Inferior parietal cortex (tissue), 1 donor: ENCODE data around the gene KRT26.
"Not testable (repeated sequence)": the region's sequence is repeated elsewhere in the genome, so short reads cannot be mapped to it uniquely, and the experiment has no call there.

Source experiments
- DNase-seq: peaks from one replicate; pipeline ENCODE4 v3.0.0-alpha.2; 2016; ENCODE audit errors: extremely low spot score

The KRT26 gene

DNA sequence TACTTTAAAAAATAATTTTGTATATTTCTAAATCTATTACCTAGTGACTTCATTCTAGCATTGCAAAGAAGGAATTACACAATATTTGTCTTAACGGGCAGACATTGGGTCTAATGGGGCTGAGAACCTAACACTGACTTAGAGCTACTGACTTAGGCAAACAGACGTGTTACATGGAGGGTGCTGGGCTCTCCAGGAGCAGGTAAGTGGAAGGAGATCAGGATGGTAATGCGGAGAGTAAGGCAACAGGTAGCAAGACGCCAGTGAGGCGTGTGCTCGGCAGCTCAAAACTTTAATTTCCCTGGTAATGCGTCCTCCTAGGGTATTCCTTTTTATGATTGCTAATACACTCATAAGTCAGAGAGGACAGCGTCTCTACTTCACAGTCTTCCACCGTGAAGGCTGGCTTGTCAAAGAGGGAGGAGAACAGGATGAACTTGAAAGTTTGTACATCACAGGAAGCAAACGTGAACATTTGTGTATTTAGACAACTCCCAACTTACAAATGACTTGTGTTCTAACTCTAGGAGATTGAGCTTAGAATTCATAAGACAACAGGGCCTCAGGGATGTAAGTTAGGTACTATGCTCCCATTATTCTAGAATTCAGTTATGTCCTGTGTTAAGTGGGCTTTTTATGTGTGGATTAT is 23.1 kb upstream of the KRT26 start:
- no peak for DNase-seq

DNA sequence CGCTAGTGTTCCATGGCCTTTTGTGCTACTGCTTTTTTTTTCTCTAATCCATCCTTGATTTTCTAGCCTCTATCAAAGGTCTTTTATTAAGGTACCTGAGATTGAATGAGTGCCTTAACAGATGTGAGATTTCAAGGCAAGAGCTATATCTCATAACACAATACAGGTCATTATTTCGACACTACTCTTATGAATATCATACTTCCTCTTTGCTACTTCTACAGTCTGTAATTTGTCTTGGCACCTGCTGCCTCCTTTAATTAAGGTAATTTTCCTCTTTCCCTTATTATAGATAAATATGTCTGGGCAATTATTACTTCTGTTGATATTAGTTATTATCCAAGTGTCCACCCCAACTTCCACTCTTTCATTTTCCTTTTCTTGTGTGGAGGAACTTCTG is 22.5 kb upstream of the KRT26 start:
- no peak for DNase-seq

DNA sequence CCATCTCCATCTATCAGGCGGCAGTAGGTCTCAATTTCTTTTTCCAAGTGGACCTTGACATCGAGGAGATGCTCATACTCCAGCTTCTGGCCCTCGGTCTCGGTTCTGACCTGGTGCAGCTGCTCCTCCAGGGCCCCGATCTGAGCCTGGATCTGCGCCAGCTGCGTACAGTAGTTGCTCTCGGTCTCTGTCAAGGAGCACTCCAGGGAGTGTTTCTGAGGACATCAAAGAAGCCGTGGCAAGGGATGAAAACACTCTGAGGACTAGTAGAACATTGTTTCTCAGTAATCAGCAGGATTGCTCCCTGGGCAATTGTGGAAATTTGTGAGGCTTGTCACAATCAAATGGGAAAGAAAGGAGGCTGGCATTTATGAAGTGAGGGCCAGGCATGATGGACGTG is 21.8 kb upstream of the KRT26 start:
- no peak for DNase-seq

DNA sequence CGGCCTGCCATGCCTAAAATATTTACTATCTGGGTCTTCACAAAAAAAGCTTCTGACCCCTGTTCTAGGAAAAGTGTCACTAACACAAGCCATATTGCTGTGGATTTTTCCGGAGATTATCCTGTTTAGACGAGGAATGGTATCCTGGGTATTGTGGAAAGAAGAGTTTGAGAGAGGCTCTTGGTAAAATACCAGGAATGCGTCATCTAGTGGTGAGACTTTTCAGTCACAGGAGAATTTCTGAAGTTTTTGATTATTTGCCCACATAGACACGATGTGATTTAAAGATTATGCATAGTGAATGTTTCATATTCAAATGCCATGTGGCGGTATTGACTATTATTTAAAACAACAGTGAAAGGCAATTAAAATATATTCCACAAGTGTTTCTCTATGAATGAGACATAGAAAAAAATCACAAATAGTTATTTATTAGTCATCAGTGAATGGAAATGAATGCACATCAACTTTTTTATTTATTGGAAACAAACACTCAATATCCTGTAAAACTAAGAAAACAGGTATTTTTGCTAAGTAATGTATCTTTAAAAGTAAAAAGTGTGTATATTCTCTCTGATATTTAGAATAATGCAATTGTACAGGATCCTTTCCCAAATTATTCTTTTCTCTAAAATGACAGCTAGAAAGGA is 19.9 kb upstream of the KRT26 start:
- peak; percentile 15 for DNase-seq

DNA sequence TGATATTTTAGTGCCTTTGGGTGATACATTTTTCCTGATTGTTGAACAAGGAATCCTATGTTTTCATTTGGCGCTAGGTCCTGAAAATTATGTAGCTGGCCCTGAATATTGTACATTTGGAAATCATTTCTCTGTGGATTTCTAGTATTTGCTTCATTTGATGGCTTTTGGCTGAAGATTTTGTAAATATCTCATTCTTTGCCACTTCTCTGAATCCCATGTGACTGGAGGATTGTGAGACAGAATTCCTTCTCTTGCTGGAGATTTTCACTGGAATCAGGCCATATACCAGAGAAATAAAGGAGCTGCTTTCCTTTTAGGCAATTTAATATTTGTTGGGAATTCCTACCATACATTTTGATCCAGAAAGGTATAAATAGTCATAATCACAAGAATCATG is 19.1 kb upstream of the KRT26 start:
- DNase-seq = no peak

DNA sequence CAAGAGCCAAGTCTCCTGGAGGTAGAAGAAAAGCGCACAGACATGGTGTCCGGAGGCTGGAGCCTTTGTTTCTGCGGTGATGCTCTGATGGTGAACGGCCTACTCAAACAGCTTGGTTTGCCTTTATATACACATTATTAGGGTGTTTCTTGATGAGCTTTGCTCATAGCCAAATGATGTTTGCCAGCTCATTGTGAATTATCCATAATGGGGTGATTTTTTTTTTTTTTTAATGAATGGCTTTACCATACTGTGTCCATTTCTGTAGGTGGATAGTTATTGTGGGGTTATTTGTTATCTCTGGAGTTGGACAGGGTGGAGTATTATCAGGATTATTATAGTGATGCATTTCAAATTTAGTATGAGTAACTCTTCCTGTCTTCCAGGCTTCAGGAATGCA is 10.4 kb upstream of the KRT26 start, which contains the start of gene KRT27:
KRT27 (minus strand) TSS at position 101 of the 400 bp plus-strand sequence; CDS start at position 44, 57 bp downstream.
- no peak for DNase-seq

DNA sequence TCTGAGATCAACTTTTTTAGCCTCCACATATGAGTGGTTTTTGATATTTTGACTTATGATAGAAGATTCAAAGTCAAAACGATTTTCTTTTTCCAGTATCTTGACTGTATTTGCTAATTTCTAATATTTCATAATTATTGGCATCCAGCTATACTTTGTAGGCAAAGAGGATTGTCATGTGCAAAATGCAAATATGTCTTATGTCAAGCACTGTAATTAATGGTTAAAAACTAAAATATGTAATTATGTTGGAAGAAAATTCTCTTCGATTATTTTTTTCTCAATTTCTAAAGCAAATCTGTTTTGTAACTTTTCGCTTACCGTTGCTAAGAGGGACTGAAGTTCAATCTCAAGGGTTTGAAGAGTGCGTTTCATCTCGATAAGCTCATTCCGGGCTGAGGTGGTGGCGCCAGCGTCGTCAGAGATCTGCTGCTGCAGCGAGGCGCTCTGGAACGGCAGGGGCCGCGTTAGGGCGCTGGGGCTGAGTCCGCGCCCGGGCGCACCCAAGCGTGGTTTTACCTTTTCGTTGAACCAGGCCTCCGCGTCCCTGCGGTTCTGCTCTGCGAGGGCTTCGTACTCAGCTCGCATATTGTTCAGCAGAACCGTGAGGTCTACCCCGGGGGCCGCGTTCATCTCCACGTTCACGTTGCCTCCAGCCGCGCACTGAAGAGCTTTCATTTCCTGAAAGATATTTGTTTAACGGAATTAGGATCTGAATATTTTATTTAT is 7.3 kb upstream of the KRT26 start:
- DNase-seq = no peak

DNA sequence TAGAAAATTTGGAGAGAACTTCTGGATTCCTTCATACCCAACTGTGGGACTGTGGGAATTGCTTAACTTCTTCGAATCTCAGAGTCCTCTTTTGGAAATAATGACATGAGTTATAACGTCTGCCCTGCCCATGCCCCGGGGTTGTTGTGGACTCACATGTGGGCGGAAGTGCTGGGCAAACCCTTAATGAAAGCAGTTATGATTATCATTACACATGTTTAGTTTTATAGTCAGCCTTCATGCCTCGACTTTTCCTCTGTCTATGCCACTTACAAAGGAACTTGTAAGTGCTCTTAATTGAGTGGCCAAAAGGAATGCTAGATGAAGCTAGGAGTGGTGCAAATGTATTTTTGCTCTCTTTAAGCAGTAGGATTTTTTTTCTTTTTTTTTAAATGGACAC is 6.5 kb upstream of the KRT26 start:
- DNase-seq = no peak

DNA sequence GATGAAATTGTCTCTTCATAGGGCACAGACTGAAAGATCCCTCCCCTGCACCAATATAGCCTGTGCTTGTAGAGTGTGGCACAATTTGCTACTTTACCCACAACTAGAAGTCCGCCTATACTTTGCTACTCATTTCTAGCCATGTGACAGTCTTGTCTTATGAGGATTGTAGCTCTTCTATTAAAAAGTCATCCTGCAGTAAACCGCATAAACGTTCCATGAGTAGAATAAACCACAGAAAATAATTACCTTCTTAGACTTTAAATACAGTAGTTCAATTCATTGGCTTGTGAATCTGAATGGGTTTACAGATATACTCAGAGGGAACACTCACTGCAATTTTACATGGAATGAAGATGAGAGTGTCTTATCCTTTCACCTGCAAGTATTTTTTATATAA is 6.0 kb upstream of the KRT26 start:
- no peak for DNase-seq

DNA sequence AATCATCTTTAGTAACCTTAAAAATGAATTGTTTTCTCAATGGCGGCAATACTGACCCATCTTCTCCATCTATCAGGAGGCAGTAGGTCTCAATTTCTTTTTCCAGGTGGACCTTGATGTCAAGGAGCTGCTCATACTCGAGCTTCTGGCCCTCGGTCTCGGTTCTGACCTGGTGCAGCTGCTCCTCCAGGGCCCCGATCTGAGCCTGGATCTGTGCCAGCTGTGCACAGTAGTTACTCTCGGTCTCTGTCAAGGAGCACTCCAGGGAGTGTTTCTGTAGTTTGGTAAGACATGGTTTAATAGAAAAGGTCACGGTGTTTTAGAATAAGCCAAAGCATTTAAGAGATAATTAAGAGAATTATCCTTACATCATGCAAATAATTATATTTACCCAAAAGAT is 5.5 kb upstream of the KRT26 start:
- DNase-seq = no peak

DNA sequence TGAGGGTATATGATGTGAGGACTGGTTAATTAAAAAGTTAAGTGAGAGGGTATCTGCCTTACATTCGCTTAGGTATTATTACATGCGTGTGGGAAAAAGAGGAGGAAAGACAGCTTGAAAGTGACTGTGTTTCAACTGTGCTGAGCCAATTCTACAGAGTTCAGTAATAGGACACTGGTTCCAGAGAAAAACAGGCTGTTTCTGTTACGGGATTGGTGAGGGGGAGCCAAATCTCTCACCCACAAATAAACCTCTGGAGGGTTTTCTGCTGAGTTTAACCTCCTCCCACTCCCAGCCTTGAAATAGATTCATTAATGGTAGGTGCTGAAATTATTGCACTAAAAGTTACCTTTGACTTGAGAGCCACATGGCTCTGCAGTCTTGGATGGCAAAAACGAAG is 3.9 kb upstream of the KRT26 start:
- no peak for DNase-seq

DNA sequence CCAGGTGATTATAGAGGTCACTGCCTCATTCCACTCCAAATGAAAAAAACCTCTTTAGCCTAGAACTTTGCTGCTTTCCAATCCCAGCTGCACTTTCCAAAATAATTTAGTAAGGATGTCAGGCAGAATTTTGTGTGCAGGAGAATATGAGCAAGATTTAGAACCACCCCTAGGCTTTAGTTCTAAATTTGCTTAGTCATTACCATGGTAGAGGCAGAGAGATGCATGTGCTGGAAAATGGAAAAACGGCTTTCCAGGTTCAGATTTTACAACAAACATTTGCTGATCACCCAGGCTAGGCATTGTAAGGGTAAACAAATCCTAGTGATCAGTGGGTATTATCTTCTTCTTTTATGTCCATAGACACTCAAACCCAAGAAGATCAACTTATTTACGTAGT is 6.3 kb downstream of the KRT26 start:
- no peak for DNase-seq

DNA sequence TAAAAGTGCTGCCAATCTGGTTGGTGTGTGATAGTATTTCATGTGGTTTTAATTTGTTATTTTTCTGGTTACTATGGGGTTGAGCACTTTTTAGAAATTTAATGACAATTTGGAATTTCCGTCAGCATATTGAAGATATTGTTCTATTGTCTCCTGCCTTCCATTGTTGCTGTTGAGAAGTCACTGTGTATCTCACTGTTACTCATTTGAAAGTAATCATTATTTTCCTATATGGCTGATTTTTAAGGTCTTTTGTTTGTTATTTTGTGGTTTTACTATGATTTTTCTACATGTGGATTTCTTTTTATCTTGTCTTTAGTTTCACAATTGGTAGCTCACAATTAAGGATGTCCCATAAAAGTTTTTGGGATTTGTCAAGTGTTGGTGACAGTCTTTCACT is 8.2 kb downstream of the KRT26 start:
- no peak for DNase-seq

DNA sequence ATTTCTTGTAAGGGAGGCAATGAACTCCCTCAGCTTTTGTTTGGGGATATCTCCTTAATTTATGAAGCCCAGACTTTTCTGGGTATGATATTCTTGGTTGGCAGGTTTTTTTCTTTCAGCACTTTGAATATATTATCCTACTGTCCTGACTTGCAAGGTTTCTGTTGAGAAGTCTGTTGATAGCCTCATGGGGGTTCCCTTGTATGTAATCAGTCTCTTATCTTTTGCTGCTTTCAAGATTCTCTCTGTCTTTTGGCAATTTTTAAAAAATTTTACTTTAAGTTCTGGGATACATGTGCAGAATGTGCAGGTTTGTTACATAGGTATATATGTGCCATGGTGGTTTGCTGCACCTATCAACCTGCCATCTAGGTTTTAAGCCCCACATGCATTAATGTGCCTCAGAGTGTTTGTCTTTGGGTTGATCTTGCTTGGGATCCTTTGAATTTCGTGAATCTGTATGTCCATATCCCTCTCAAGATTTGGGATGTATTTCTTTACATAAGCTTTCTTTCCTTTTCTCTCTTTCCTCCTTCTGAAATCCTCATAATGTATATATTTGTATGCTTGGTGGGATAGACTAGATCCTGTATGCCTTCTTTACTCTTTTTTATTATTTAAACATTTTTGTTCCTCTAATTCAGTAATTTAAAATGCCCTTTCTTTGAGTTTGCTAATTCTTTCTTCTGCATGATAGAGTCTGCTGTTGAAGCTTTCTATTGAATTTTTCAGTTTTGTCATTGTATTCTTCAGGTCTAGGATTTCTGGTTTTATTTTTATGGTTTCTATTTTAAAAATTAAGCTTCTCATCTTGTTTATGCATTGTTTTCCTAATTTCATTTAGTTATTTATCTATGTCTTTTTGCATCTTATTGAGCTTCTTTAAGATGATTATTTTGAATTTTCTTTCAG is 11.6 kb downstream of the KRT26 start:
- no peak for DNase-seq

DNA sequence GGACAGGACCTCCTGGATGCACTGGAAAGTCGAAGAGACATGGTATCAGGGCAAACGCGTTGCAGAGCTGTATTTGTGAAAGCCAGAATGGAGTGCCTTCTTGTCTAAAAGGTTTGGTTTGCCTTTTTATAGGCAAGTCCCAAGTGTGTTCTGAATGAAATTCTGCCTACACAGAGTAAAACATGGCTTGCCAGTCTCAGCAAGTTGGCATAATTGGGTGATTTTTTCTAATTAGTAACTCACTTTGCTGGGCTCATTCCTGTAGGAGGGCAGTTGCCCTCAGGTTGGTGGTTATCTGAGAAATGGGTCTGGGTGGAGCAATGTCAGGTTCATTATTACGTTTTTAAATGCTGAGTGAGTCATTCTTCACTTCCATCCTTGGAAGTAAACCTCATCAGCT is 16.8 kb downstream of the KRT26 start, which contains the start of gene KRT25:
KRT25 (minus strand) TSS at position 101 of the 400 bp plus-strand sequence; CDS start at position 41, 60 bp downstream.
- no peak for DNase-seq

DNA sequence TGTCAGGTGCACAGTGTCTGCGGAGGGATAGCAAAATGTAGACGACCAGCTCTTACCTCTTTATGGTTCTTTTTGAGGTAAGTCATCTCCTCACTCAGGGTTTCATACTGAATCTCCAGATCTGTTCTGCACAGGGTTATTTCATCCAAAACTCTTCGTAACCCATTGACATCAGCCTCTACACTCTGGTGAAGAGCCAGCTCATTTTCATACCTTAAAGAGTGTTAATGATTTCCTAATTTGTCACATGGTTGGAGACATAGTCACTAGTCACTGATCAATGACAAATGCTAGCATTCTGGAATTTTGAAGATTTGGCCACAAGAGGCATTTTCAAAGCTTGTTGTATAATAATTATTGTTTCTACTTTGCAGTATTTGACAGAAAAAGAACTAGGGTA is 18.2 kb downstream of the KRT26 start:
- DNase-seq = no peak

DNA sequence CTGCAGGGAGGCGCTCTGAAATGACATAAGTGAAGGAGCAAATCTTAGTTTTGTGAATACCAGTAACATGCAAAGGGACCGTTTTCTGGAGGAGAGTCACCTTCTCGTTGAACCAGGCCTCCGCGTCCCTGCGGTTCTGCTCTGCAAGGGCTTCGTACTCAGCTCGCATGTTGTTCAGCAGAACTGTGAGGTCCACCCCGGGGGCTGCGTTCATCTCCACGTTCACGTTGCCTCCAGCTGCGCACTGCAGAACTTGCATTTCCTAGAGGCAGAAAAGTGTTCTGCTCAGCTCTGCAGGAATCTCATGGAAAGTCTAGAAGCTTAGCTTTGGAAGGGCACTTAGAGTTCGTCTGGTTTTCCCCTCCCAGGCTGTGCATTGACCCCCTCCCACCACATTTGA is 20.9 kb downstream of the KRT26 start:
- DNase-seq = no peak

DNA sequence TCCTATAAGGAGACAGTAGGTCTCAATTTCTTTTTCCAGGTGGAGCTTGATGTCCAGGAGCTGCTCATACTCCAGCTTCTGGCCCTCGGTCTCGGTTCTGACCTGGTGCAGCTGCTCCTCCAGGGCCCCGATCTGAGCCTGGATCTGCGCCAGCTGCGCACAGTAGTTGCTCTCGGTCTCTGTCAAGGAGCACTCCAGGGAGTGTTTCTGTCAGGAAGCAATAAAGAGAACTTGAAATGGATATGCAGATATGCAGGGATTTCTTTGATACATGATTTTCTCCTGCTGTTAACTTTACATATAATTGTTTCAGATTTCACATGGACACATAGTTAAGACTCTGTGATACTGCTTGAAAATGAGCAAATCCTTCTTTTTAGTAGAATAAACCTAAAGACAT is 21.6 kb downstream of the KRT26 start:
- DNase-seq = no peak

DNA sequence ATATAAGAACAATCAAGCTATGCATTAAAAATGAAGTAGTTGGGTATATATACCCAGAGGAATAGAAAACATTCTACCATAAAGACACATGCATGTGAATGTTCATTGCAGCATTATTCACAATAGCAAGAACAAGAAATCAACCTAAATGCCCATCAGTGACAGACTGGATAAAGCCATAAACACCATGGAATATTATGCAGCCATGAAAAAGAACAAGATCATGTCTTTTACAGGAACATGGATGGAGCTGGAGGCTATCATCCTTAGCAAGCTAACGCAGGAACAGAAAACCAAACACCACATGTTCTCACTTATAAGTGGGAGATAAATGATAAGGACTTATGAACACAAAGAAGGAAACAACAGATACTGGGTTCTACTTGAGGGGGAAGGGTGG is 23.3 kb downstream of the KRT26 start:
- DNase-seq = not testable (repeated sequence)

DNA sequence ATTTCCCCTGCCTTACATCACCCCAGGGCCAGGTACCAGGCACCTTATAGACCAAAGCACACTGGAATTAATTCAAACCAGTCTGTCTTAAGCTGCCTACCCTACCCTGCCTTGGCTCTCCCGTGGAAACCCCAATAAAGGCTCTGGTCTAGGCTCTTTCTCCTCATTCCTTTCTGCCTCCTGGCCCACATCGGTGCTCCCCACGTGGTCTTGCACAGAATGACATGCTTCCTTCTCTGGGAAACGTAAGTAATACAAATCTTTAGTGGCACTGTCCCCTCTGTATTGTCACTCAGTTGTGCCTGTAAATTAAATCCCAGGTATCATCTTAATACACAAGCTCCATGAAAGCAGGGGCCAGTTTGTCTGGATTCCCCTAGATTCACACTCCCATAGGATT is 33.4 kb downstream of the KRT26 start:
- DNase-seq = no peak

DNA sequence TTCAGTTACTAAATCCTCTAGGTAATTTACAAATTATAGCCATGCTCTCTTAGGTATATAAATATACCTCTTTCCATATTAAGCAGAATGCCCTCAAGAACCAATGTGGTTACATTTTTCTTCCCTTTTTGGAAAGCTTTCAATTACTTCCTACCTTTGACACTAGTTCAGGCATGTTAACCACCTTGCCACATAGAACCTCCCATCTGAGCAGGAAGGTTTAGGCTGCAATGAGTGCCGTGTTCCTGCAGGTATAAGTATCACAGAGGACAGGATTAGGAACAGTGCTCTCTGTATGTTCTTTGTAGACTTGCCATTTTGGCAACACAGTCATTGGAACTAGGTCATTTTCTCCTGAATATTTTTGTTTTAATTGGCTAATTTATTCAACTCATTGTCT is 37.0 kb downstream of the KRT26 start:
- DNase-seq = no peak

DNA sequence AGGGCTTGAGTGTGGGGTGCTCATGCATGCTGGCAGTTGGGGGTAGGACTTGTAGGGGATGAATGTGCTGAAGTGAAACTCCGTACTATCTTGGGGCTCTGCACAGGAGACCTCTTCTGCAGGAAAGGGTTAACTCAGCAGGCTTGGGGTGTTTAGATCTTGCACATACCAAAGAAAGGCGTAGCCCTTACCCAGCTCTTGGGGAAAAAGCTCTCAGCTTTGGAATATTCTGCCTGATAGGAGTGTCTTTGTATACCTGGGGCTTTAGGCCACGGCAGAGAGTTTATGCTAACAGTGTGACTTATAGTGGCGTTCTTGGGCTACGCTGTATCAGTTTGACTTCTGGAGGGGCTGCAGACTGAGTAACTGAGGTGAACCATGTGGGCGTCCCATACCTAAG is 38.0 kb downstream of the KRT26 start:
- no peak for DNase-seq
